ENCODE results near the gene AEBP2. TPM values are rescaled to one million over a fixed set of nuclear protein-coding genes. Genes with fewer than 3 reads are reported as not detected.

The AEBP2 gene
- total RNA-seq, 2 donors from 2014 or later: 25.1 to 25.7 TPM

DNA sequence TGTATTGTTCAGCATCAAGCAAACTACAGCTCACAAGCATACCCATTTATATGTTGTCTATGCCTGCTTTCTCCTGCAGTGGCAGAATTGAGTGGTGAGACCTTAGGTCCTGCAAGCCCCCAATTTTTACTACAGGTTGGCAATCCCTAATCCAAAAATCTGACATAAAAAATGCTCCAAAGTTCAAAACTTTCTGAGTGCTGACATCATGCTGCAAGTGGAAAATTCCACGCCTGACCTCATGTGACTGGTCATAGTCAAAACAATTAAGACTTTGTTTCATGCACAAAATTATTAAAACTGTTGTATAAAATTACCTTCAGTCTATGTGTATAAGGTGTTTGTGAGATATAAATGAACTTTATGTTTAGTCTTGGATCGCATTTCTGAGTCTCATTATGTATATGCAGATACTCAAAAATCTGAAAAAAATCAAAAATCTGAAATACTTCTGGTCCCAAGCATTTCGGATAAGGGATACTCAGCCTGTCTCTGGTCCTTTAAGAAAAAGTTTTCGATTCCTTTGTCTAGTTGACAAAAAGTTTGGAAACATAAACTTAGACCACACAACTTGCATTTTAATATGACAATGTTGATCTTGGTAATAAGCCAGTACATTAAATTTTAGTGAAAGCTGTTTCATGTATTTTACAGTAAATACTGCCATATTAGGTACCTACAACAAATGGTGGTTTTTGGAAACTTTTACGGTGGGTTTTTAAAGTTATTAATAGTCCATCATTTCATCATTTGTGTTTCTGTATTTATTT lies 81.5 kb downstream of the AEBP2 start:
- H3K4me3 ChIP-seq: no peak overlapping the region
- H3K9me3 ChIP-seq: no peaks in the 10 kb centered on the region
- intact Hi-C loops (cut with DNase I): no loop called here
- H3K27me3 ChIP-seq: no peaks in the 10 kb centered on the region
- no peak for DNase-seq
- no peaks in the 10 kb centered on the region for H3K4me1 ChIP-seq
- 89 to 93% methylated on average over 5 of the region's 5 CpGs for WGBS, 2 donors
- no peak overlapping the region for H3K27ac ChIP-seq
- H3K36me3 ChIP-seq (replicated peaks in 1 of 2; ENCODE audit: insufficient read depth in 1 of 2, low read depth in 2 of 2): no peaks in the 10 kb centered on the region
- TF ChIP-seq, protein P1, sequence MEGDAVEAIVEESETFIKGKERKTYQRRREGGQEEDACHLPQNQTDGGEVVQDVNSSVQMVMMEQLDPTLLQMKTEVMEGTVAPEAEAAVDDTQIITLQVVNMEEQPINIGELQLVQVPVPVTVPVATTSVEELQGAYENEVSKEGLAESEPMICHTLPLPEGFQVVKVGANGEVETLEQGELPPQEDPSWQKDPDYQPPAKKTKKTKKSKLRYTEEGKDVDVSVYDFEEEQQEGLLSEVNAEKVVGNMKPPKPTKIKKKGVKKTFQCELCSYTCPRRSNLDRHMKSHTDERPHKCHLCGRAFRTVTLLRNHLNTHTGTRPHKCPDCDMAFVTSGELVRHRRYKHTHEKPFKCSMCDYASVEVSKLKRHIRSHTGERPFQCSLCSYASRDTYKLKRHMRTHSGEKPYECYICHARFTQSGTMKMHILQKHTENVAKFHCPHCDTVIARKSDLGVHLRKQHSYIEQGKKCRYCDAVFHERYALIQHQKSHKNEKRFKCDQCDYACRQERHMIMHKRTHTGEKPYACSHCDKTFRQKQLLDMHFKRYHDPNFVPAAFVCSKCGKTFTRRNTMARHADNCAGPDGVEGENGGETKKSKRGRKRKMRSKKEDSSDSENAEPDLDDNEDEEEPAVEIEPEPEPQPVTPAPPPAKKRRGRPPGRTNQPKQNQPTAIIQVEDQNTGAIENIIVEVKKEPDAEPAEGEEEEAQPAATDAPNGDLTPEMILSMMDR (IDR thresholded peaks at IDR 0.05): no peak
- TF ChIP-seq POLR2A (IDR thresholded peaks at IDR 0.05): no peak
- no peak for ATAC-seq

DNA sequence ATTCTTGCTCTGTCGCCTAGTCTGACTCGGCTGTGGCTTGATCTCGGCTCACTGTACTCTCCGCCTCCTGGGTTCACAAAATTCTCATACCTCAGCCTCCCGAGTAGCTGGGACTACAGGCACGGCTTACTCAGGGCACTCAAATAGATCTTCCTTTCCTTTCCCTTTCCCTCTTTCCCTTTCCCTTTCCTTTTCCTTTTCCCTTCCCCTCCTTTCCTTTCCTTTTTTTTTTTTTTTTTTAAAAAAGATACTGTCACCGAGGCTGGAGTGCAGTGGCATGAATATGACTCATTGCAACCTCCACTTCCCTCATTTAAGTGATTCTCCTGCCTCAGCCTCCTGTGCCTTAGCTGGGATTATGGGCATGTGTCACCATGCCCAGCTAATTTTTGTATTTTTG lies 86.0 kb downstream of the AEBP2 start:
- Histone ChIP-seq H3K4me3 (no peak overlapping the region), H3K9me3 (no peaks in the 10 kb centered on the region), H3K4me1 (no peaks in the 10 kb centered on the region), H3K36me3 (replicated peaks in 1 of 2; ENCODE audit: insufficient read depth in 1 of 2, low read depth in 2 of 2) (no peaks in the 10 kb centered on the region), H3K27me3 (no peaks in the 10 kb centered on the region), H3K27ac (no peak overlapping the region)
- 88 to 95% methylated on average over 7 of the region's 7 CpGs for WGBS, 2 donors
- DNase-seq: no peak
- intact Hi-C loops (cut with DNase I): no loop called here
- ATAC-seq: no peak
- TF ChIP-seq POLR2A (IDR thresholded peaks at IDR 0.05): no peak
- TF ChIP-seq, protein P1 (IDR thresholded peaks at IDR 0.05): no peak

DNA sequence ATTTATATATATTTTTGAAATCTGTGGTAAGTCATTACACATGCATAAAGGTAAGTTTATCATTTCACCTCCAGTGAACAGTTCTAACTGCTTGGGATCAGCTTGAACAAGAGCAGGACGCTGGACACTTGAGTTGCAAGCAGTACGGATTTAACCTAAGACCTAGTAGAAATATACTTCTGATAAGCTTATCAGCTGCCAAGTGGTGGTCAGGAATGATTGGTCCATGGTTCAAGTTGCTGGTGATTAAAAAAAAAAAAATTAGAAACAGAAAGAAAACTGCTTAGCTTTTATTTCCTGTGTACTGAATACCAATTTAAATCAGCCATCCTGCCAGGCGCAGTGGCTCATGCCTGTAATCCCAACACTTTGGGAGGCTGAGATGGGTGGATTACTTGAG lies 88.6 kb downstream of the AEBP2 start:
- DNase-seq: no peak
- no peaks in the 10 kb centered on the region for H3K27me3 ChIP-seq
- H3K4me3 ChIP-seq: no peak overlapping the region
- no peak overlapping the region for H3K27ac ChIP-seq
- TF ChIP-seq POLR2A (IDR thresholded peaks at IDR 0.05): no peak
- TF ChIP-seq, protein P1 (IDR thresholded peaks at IDR 0.05): no peak
- H3K9me3 ChIP-seq: no peaks in the 10 kb centered on the region
- 82 to 92% methylated on average over 3 of the region's 3 CpGs for WGBS, 2 donors
- ATAC-seq: no peak
- H3K36me3 ChIP-seq (replicated peaks in 1 of 2; ENCODE audit: insufficient read depth in 1 of 2, low read depth in 2 of 2): no peaks in the 10 kb centered on the region
- intact Hi-C loops (cut with DNase I): no loop called here
- H3K4me1 ChIP-seq: no peaks in the 10 kb centered on the region

DNA sequence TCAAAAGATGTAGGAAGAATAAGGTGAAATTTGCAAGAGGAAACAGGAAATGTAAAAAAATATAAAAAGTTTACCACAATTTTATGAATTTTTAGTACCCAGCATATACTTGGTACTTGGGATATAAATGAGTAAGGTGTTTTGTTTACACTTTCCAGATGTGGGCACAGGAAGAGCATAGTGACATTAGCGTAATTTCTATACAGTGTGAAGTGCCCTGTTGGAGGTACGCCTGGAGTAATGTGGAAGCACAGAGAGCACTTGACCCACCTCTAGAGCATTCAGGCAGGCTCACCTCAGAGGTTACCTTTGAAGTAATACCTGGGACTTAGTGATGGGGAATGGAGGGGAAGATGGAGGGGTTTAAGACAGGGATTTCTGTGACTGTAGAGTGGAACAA lies 89.5 kb downstream of the AEBP2 start:
- ATAC-seq (no peak), DNase-seq (no peak)
- intact Hi-C loops (cut with DNase I): no loop called here
- 96% methylated on average over 2 of the region's 2 CpGs for WGBS, 2 donors
- Histone ChIP-seq H3K9me3 (no peaks in the 10 kb centered on the region), H3K4me1 (no peaks in the 10 kb centered on the region), H3K4me3 (no peak overlapping the region), H3K27ac (no peak overlapping the region), H3K27me3 (no peaks in the 10 kb centered on the region), H3K36me3 (replicated peaks in 1 of 2; ENCODE audit: insufficient read depth in 1 of 2, low read depth in 2 of 2) (no peaks in the 10 kb centered on the region)
- TF ChIP-seq POLR2A (IDR thresholded peaks at IDR 0.05): no peak
- TF ChIP-seq, protein P1 (IDR thresholded peaks at IDR 0.05): no peak

Data from body of pancreas (tissue), 4 donors.